Gastroesophageal sphincter (tissue), 3 donors: ENCODE measurements around the gene DNALI1.
"Not testable (repeated sequence)": the region's sequence is repeated elsewhere in the genome, so short reads cannot be mapped to it uniquely, and the experiment has no call there.

Experiments
- CTCF ChIP-seq, 4 experiments: fragments of 200-600 bp in 2 of 4; fragments of 450-650 bp in 2 of 4; sonication (generic) in 1 of 4; IDR thresholded peaks; one replicate each; pipeline ENCODE4 v1.5.1; 2017 to 2019; ENCODE audit warnings: antibody characterized with exemption in 4 of 4, mild to moderate bottlenecking in 2 of 4, moderate library complexity in 2 of 4
- EP300 ChIP-seq: sonication (generic); formaldehyde crosslinking; IDR thresholded peaks from one replicate; pipeline ENCODE4 v1.6.1; 2017; ENCODE audit warnings: antibody characterized with exemption, mild to moderate bottlenecking

GRCh38 chr1:37584544-37584943 lies 27.8 kb downstream of the DNALI1 start:
- not testable (repeated sequence) for TF ChIP-seq EP300; CTCF (IDR thresholded peaks at IDR 0.05)
